Daoy (cell line): ENCODE data around the gene TLE2. TPM values are rescaled to one million over a fixed set of nuclear protein-coding genes. Genes with fewer than 3 reads are reported as not detected.
A peak's percentile ranks its signal among the peaks of the same experiment; 100 is the strongest.

Source experiments
- DNase-seq: peaks from one replicate; pipeline ENCODE4 v3.0.0-alpha.2; 2015; ENCODE audit warnings: low read depth
- total RNA-seq: library from RNA; depleted of rRNA; stranded (reverse); fragments of >200 nt; shearing (Covaris generic); gene quantifications from 2 replicates; pipeline ENCODE4 v1.2.3, GENCODE V29; 2014; rRNA removed

The TLE2 gene
- 0.03 and 1.5 TPM in 2 replicates for total RNA-seq

- DNase-seq = no peak
Observed at GRCh38 chr19:3029065-3029923, at the start of gene TLE2. Gene TLE2, minus strand, starts transcription at chr19:3029280. Its CDS starts 376 bp downstream, at chr19:3028904.

- DNase-seq = peak; percentile 65
Observed at GRCh38 chr19:3075605-3076431, 46.7 kb upstream of the TLE2 start.

GRCh38 chr19:3073931-3074595 is 45.0 kb upstream of the TLE2 start:
- DNase-seq = peak; percentile 59

DNA sequence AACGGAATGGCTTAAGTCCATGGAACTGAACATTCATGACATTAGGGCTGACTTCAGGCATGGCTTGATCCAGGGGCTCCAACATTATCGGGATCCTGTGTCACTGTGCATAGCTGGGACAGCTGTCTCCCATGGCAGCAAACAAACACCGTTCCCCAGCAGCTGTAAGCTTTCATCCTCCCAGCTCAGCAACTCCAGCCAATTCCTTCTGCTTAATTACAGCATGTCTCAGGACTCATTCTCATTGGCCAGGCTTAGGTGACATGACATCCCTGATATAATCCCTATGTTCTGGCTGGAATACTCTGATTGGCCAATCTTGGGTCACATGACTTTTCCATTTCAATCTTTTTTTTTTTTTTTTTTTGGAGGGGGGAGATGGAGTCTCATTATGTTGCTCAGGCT is 44.1 kb upstream of the TLE2 start:
- DNase-seq = peak; percentile 78

DNA sequence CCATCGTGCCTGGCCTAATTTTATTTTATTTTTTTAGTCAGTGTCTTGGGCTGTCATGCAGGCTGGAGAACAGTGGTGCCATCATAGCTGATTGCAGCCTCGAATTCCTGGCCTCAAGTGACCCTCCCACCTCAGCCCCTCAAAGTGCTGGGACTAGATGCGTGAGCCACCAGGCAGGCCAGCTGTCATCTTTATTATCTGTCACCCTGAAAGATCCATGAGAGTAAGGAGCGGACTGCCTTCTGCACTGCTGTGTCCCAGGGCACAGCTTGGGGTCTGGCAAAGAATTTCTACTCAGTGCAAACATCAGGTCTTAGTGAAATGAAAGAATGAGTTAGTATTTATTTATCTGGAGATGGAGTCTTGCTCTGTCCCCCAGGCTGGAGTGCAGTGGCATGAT is 42.7 kb upstream of the TLE2 start:
- DNase-seq = no peak

GRCh38 chr19:3068071-3068470 is 39.0 kb upstream of the TLE2 start:
- no peak for DNase-seq

GRCh38 chr19:3067563-3067962 is 38.5 kb upstream of the TLE2 start:
- DNase-seq = no peak

GRCh38 chr19:3066482-3067049 is 37.5 kb upstream of the TLE2 start:
- no peak for DNase-seq

DNA sequence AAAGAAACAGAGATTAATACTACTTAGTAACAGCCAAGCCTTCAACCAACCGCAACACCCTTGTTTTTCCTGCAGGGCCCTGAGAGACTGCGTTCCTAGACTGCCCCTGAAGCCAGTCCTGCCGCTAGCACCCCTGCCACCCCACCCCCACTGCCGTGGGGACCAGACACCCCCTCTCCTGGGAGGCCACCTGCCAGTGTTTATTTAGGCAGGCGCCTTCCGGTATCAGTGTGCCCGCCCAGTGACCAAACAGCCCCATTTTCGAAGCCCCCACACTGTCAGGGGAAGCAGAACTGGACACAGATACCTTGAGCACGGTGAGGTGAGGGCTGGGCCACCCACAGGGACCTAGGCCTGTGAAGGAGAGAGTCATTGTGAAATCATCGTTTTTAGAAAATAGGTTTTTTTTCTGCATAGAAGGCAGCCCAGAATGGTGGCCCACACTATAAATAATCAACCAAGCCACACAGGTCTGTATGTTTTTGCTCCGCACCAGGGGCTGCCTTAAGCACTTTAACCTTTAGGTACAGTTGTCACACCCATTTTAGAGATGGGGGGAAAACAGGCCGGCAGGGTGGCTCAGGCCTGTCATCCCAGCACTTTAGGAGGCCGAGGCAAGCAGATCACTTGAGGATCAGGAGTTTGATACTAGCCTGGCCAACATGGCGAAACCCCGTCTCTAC is 36.7 kb upstream of the TLE2 start:
- no peak for DNase-seq

DNA sequence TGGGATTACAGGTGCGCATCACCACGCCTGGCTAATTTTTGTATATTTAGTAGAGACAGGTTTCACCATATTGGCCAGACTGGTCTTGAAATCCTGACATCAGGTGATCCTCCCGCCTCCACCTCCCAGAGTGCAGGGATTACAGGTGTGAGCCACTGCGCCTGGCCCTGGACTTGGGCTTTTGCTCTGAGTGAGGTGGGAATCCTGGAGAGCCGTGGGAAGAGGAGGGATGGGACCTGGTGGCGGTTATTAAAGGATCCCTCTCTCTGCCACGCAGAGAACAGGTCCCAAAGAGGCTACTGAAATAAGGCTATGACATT is 34.9 kb upstream of the TLE2 start:
- no peak for DNase-seq

GRCh38 chr19:3062165-3063105 is 33.4 kb upstream of the TLE2 start, which contains the start of gene TLE5:
Gene TLE5, minus strand, starts transcription at chr19:3062495. Its CDS starts 295 bp downstream, at chr19:3062200.
- peak; percentile 67 for DNase-seq

GRCh38 chr19:3061182-3062161 is 32.4 kb upstream of the TLE2 start:
- DNase-seq = peak; percentile 38

- no peak for DNase-seq
Observed at GRCh38 chr19:3060857-3061181, 31.7 kb upstream of the TLE2 start.

GRCh38 chr19:3059653-3060052 is 30.6 kb upstream of the TLE2 start:
- DNase-seq = no peak

- no peak for DNase-seq
Observed at GRCh38 chr19:3058821-3059314, 29.8 kb upstream of the TLE2 start.

GRCh38 chr19:3058009-3058820 is 29.1 kb upstream of the TLE2 start:
- DNase-seq = no peak

- DNase-seq = peak; percentile 51
Observed at GRCh38 chr19:3057275-3057714, 28.2 kb upstream of the TLE2 start.
